ENCODE data around the gene EGFR.

The EGFR gene

DNA sequence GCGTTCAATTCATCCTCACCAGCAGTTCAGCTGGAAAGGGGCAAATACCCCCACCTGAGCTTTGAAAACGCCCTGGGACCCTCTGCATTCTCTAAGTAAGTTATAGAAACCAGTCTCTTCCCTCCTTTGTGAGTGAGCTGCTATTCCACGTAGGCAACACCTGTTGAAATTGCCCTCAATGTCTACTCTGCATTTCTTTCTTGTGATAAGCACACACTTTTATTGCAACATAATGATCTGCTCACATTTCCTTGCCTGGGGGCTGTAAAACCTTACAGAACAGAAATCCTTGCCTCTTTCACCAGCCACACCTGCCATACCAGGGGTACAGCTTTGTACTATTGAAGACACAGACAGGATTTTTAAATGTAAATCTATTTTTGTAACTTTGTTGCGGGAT is 190.5 kb downstream of the EGFR start:
- Histone ChIP-seq H3F3A (ENCODE audit: insufficient read depth) (no peaks in the 10 kb centered on the region), H2AFZ (ENCODE audit: low read depth, low read length, severe bottlenecking) (no peak overlapping the region), H3K27me3 (ENCODE audit: low read length) (no peaks in the 10 kb centered on the region), H3K4me3 (ENCODE audit: insufficient read depth, low read length, poor library complexity, severe bottlenecking) (no peak overlapping the region), H3K9me3 (ENCODE audit: insufficient read depth, low read length) (no peaks in the 10 kb centered on the region), H3K4me2 (ENCODE audit: low read depth, low read length, poor library complexity, severe bottlenecking) (no peak overlapping the region), H3K9ac (ENCODE audit: low read length) (no peak overlapping the region), H3K9me2 (replicated peaks; ENCODE audit: insufficient read depth, low read length) (no peaks in the 10 kb centered on the region), H3K27ac (ENCODE audit: low read depth, low read length) (no peak overlapping the region), H3K79me2 (ENCODE audit: insufficient read depth, low read length) (no peaks in the 10 kb centered on the region), H3K36me3 (ENCODE audit: low read length) (no peaks in the 10 kb centered on the region), H4K20me1 (ENCODE audit: low read depth, low read length) (no peaks in the 10 kb centered on the region)
- no peak for TF ChIP-seq EZH2phosphoT487 (conservative IDR thresholded peaks at IDR 0.05; ENCODE audit: low read length)
- TF ChIP-seq, protein P1, sequence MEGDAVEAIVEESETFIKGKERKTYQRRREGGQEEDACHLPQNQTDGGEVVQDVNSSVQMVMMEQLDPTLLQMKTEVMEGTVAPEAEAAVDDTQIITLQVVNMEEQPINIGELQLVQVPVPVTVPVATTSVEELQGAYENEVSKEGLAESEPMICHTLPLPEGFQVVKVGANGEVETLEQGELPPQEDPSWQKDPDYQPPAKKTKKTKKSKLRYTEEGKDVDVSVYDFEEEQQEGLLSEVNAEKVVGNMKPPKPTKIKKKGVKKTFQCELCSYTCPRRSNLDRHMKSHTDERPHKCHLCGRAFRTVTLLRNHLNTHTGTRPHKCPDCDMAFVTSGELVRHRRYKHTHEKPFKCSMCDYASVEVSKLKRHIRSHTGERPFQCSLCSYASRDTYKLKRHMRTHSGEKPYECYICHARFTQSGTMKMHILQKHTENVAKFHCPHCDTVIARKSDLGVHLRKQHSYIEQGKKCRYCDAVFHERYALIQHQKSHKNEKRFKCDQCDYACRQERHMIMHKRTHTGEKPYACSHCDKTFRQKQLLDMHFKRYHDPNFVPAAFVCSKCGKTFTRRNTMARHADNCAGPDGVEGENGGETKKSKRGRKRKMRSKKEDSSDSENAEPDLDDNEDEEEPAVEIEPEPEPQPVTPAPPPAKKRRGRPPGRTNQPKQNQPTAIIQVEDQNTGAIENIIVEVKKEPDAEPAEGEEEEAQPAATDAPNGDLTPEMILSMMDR (IDR thresholded peaks at IDR 0.05; ENCODE audit: insufficient read depth, low read length, poor library complexity, severe bottlenecking), result no peak

GRCh38 chr7:55210176-55210575 is 191.4 kb downstream of the EGFR start:
- Histone ChIP-seq H4K20me1 (ENCODE audit: low read depth, low read length) (no peaks in the 10 kb centered on the region), H3K27ac (ENCODE audit: low read depth, low read length) (no peak overlapping the region), H3K9me2 (replicated peaks; ENCODE audit: insufficient read depth, low read length) (no peaks in the 10 kb centered on the region), H3K4me2 (ENCODE audit: low read depth, low read length, poor library complexity, severe bottlenecking) (no peak overlapping the region), H3K27me3 (ENCODE audit: low read length) (no peaks in the 10 kb centered on the region), H2AFZ (ENCODE audit: low read depth, low read length, severe bottlenecking) (no peak overlapping the region), H3K36me3 (ENCODE audit: low read length) (no peaks in the 10 kb centered on the region), H3F3A (ENCODE audit: insufficient read depth) (no peaks in the 10 kb centered on the region), H3K4me3 (ENCODE audit: insufficient read depth, low read length, poor library complexity, severe bottlenecking) (no peak overlapping the region), H3K9me3 (ENCODE audit: insufficient read depth, low read length) (no peaks in the 10 kb centered on the region), H3K79me2 (ENCODE audit: insufficient read depth, low read length) (no peaks in the 10 kb centered on the region), H3K9ac (ENCODE audit: low read length) (no peak overlapping the region)
- TF ChIP-seq, protein P1 (IDR thresholded peaks at IDR 0.05; ENCODE audit: insufficient read depth, low read length, poor library complexity, severe bottlenecking), result no peak
- no peak for TF ChIP-seq EZH2phosphoT487 (conservative IDR thresholded peaks at IDR 0.05; ENCODE audit: low read length)

GRCh38 chr7:55210716-55211115 is 191.9 kb downstream of the EGFR start:
- H3K4me2 ChIP-seq (ENCODE audit: low read depth, low read length, poor library complexity, severe bottlenecking), result no peak overlapping the region
- no peak overlapping the region for H3K27ac ChIP-seq (ENCODE audit: low read depth, low read length)
- no peaks in the 10 kb centered on the region for H3K36me3 ChIP-seq (ENCODE audit: low read length)
- H3K9me3 ChIP-seq (ENCODE audit: insufficient read depth, low read length), result no peaks in the 10 kb centered on the region
- H3F3A ChIP-seq (ENCODE audit: insufficient read depth), result no peaks in the 10 kb centered on the region
- H3K4me3 ChIP-seq (ENCODE audit: insufficient read depth, low read length, poor library complexity, severe bottlenecking), result no peak overlapping the region
- TF ChIP-seq, protein P1 (IDR thresholded peaks at IDR 0.05; ENCODE audit: insufficient read depth, low read length, poor library complexity, severe bottlenecking), result no peak
- no peak for TF ChIP-seq EZH2phosphoT487 (conservative IDR thresholded peaks at IDR 0.05; ENCODE audit: low read length)
- H2AFZ ChIP-seq (ENCODE audit: low read depth, low read length, severe bottlenecking), result no peak overlapping the region
- no peaks in the 10 kb centered on the region for H4K20me1 ChIP-seq (ENCODE audit: low read depth, low read length)
- no peaks in the 10 kb centered on the region for H3K79me2 ChIP-seq (ENCODE audit: insufficient read depth, low read length)
- no peaks in the 10 kb centered on the region for H3K27me3 ChIP-seq (ENCODE audit: low read length)
- no peaks in the 10 kb centered on the region for H3K9me2 ChIP-seq (replicated peaks; ENCODE audit: insufficient read depth, low read length)
- no peak overlapping the region for H3K9ac ChIP-seq (ENCODE audit: low read length)
